ENCODE measurements around the gene KCNAB1. TPM values are rescaled to one million over a fixed set of nuclear protein-coding genes. Genes with fewer than 3 reads are reported as not detected.

Gene KCNAB1
- total RNA-seq, 1 experiment from 2014 or later = 1.0 TPM

DNA sequence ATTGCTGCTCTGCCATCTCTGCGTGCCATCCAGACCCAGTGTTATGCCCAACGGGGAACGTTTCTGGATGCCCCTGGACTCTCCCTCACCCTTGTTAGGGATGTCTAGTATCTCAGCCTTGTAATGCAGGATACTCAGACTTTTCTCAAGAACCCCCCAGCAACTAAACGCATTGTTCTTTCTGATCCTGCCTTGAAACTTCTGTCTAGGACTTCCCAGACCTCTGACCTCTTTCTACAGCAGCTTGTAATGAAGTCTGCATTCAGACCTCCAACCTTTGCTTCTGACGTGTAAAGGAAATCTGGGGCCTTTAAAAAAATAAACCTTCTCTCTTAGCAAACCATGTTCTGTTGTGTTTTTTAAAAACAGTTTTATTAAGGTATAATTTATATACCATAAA, 139.5 kb downstream of the KCNAB1 start:
- CTCF ChIA-PET = no interaction called here
- POLR2A ChIA-PET = no interaction called here

DNA sequence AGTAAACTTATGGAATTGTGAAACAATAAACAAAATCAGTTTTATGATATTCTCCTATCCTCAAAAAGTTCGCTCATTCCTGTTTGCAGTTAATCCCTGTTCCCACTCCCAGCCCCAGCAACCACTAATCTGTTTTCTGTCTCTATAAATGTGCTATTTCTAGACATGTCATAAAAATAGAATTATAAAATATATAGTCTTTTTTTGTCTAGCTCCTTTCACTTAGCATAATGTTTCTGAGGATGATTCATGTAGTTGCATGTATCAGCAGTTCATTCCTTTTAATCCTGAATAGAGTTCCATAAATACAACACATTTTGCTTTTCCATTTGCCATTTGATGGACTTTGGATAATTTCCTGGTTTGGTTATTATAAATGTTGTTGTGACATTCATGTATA, 140.0 kb downstream of the KCNAB1 start:
- H3K27ac Mint-ChIP-seq = no peak overlapping the region
- no peaks in the 10 kb centered on the region for H3K27me3 Mint-ChIP-seq (ENCODE audit: low read depth)
- ATAC-seq (no peak), DNase-seq (ENCODE audit: low spot score) (no peak)
- POLR2A ChIA-PET = no interaction called here
- H3K4me1 Mint-ChIP-seq = peaks cover 12% of the 10 kb centered on the region
- TF ChIP-seq OVOL2 (CRISPR knock-in tag; IDR thresholded peaks at IDR 0.05; ENCODE audit: borderline replicate concordance) (no peak), CREB1 (CRISPR knock-in tag; IDR thresholded peaks at IDR 0.05) (no peak), KAT7 (CRISPR knock-in tag; IDR thresholded peaks at IDR 0.05; ENCODE audit: borderline replicate concordance) (no peak), JAZF1 (CRISPR knock-in tag; IDR thresholded peaks at IDR 0.05) (no peak), NR3C1 (CRISPR knock-in tag; conservative IDR thresholded peaks at IDR 0.05; ENCODE audit: low read depth) (no peak), RORB (CRISPR knock-in tag; IDR thresholded peaks at IDR 0.05) (no peak), CREM (CRISPR knock-in tag; IDR thresholded peaks at IDR 0.05) (no peak), FOXP1 (CRISPR knock-in tag; IDR thresholded peaks at IDR 0.05; ENCODE audit: borderline replicate concordance) (no peak), SP1 (CRISPR knock-in tag; conservative IDR thresholded peaks at IDR 0.05) (no peak), ZNF396 (CRISPR knock-in tag; IDR thresholded peaks at IDR 0.05; ENCODE audit: borderline replicate concordance) (no peak), TEAD4 (CRISPR knock-in tag; IDR thresholded peaks at IDR 0.05) (no peak), SOX15 (CRISPR knock-in tag; IDR thresholded peaks at IDR 0.05) (no peak), ETV6 (CRISPR knock-in tag; IDR thresholded peaks at IDR 0.05) (no peak), FOXK1 (CRISPR knock-in tag; IDR thresholded peaks at IDR 0.05) (no peak)
- TF ChIP-seq, protein P1, sequence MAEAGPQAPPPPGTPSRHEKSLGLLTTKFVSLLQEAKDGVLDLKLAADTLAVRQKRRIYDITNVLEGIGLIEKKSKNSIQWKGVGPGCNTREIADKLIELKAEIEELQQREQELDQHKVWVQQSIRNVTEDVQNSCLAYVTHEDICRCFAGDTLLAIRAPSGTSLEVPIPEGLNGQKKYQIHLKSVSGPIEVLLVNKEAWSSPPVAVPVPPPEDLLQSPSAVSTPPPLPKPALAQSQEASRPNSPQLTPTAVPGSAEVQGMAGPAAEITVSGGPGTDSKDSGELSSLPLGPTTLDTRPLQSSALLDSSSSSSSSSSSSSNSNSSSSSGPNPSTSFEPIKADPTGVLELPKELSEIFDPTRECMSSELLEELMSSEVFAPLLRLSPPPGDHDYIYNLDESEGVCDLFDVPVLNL (CRISPR knock-in tag; IDR thresholded peaks at IDR 0.05; ENCODE audit: borderline replicate concordance, low read depth) = no peak
- TF ChIP-seq, protein P2, sequence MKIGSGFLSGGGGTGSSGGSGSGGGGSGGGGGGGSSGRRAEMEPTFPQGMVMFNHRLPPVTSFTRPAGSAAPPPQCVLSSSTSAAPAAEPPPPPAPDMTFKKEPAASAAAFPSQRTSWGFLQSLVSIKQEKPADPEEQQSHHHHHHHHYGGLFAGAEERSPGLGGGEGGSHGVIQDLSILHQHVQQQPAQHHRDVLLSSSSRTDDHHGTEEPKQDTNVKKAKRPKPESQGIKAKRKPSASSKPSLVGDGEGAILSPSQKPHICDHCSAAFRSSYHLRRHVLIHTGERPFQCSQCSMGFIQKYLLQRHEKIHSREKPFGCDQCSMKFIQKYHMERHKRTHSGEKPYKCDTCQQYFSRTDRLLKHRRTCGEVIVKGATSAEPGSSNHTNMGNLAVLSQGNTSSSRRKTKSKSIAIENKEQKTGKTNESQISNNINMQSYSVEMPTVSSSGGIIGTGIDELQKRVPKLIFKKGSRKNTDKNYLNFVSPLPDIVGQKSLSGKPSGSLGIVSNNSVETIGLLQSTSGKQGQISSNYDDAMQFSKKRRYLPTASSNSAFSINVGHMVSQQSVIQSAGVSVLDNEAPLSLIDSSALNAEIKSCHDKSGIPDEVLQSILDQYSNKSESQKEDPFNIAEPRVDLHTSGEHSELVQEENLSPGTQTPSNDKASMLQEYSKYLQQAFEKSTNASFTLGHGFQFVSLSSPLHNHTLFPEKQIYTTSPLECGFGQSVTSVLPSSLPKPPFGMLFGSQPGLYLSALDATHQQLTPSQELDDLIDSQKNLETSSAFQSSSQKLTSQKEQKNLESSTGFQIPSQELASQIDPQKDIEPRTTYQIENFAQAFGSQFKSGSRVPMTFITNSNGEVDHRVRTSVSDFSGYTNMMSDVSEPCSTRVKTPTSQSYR (CRISPR knock-in tag; IDR thresholded peaks at IDR 0.05) = no peak
- TF ChIP-seq, protein P3, sequence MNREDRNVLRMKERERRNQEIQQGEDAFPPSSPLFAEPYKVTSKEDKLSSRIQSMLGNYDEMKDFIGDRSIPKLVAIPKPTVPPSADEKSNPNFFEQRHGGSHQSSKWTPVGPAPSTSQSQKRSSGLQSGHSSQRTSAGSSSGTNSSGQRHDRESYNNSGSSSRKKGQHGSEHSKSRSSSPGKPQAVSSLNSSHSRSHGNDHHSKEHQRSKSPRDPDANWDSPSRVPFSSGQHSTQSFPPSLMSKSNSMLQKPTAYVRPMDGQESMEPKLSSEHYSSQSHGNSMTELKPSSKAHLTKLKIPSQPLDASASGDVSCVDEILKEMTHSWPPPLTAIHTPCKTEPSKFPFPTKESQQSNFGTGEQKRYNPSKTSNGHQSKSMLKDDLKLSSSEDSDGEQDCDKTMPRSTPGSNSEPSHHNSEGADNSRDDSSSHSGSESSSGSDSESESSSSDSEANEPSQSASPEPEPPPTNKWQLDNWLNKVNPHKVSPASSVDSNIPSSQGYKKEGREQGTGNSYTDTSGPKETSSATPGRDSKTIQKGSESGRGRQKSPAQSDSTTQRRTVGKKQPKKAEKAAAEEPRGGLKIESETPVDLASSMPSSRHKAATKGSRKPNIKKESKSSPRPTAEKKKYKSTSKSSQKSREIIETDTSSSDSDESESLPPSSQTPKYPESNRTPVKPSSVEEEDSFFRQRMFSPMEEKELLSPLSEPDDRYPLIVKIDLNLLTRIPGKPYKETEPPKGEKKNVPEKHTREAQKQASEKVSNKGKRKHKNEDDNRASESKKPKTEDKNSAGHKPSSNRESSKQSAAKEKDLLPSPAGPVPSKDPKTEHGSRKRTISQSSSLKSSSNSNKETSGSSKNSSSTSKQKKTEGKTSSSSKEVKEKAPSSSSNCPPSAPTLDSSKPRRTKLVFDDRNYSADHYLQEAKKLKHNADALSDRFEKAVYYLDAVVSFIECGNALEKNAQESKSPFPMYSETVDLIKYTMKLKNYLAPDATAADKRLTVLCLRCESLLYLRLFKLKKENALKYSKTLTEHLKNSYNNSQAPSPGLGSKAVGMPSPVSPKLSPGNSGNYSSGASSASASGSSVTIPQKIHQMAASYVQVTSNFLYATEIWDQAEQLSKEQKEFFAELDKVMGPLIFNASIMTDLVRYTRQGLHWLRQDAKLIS (CRISPR knock-in tag; IDR thresholded peaks at IDR 0.05; ENCODE audit: borderline replicate concordance) = no peak
- TF ChIP-seq, protein P4, sequence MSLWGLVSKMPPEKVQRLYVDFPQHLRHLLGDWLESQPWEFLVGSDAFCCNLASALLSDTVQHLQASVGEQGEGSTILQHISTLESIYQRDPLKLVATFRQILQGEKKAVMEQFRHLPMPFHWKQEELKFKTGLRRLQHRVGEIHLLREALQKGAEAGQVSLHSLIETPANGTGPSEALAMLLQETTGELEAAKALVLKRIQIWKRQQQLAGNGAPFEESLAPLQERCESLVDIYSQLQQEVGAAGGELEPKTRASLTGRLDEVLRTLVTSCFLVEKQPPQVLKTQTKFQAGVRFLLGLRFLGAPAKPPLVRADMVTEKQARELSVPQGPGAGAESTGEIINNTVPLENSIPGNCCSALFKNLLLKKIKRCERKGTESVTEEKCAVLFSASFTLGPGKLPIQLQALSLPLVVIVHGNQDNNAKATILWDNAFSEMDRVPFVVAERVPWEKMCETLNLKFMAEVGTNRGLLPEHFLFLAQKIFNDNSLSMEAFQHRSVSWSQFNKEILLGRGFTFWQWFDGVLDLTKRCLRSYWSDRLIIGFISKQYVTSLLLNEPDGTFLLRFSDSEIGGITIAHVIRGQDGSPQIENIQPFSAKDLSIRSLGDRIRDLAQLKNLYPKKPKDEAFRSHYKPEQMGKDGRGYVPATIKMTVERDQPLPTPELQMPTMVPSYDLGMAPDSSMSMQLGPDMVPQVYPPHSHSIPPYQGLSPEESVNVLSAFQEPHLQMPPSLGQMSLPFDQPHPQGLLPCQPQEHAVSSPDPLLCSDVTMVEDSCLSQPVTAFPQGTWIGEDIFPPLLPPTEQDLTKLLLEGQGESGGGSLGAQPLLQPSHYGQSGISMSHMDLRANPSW (CRISPR knock-in tag; conservative IDR thresholded peaks at IDR 0.05; ENCODE audit: low read depth) = no peak
- H3K4me3 Mint-ChIP-seq = no peak overlapping the region
- no peaks in the 10 kb centered on the region for H3K36me3 Mint-ChIP-seq
- H3K9me3 Mint-ChIP-seq = no peaks in the 10 kb centered on the region
- CTCF ChIA-PET = no interaction called here

More for the DNA sequence above, 139.5 kb downstream of the KCNAB1 start:
- Mint-ChIP-seq H3K9me3 (no peaks in the 10 kb centered on the region), H3K36me3 (no peaks in the 10 kb centered on the region), H3K27me3 (ENCODE audit: low read depth) (no peaks in the 10 kb centered on the region), H3K27ac (no peak overlapping the region), H3K4me1 (peaks cover 12% of the 10 kb centered on the region), H3K4me3 (no peak overlapping the region)
- TF ChIP-seq, protein P5, sequence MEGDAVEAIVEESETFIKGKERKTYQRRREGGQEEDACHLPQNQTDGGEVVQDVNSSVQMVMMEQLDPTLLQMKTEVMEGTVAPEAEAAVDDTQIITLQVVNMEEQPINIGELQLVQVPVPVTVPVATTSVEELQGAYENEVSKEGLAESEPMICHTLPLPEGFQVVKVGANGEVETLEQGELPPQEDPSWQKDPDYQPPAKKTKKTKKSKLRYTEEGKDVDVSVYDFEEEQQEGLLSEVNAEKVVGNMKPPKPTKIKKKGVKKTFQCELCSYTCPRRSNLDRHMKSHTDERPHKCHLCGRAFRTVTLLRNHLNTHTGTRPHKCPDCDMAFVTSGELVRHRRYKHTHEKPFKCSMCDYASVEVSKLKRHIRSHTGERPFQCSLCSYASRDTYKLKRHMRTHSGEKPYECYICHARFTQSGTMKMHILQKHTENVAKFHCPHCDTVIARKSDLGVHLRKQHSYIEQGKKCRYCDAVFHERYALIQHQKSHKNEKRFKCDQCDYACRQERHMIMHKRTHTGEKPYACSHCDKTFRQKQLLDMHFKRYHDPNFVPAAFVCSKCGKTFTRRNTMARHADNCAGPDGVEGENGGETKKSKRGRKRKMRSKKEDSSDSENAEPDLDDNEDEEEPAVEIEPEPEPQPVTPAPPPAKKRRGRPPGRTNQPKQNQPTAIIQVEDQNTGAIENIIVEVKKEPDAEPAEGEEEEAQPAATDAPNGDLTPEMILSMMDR (IDR thresholded peaks at IDR 0.05) = no peak
- TF ChIP-seq FOXJ3 (CRISPR knock-in tag; IDR thresholded peaks at IDR 0.05; ENCODE audit: borderline replicate concordance) = no peak
- no peak for TF ChIP-seq TCF7 (CRISPR knock-in tag; IDR thresholded peaks at IDR 0.05; ENCODE audit: low read depth)
- TF ChIP-seq RELA (CRISPR knock-in tag; IDR thresholded peaks at IDR 0.05; ENCODE audit: borderline replicate concordance) = no peak
- ATAC-seq (no peak), DNase-seq (ENCODE audit: low spot score) (no peak)

Data from WTC11 (cell line).